Activated CD4-positive, CD25-positive, alpha-beta regulatory T cell treated with anti-CD3 and anti-CD28 coated beads, Interleukin-2, amount 50 U/mL, for 72 hours (primary cell): ENCODE results near the gene CD37.

Source experiments
- DNase-seq: peaks from one replicate; pipeline ENCODE4 v3.0.0; 2021

Gene CD37

GRCh38 chr19:49383599-49383998, 48.4 kb downstream of the CD37 start:
- DNase-seq: no peak

- DNase-seq: peak; percentile 85
Observed at GRCh38 chr19:49387936-49388372, 52.7 kb downstream of the CD37 start, which contains the start of gene KASH5. Gene KASH5 (plus strand): TSS chr19:49388249. CDS start chr19:49390884, 2,635 bp downstream.

GRCh38 chr19:49389406-49389805, 54.2 kb downstream of the CD37 start:
- no peak for DNase-seq
